ENCODE results near the gene CD101. TPM values are rescaled to one million over a fixed set of nuclear protein-coding genes. Genes with fewer than 3 reads are reported as not detected.

The CD101 gene
- total RNA-seq, 1 experiment from 2014 or later: 1.2 TPM

- H3K4me3 ChIP-seq (replicated peaks in 1 of 2; ENCODE audit: low read depth in 1 of 2, low read length in 2 of 2): no peak overlapping the region
- H3K9me3 ChIP-seq (ENCODE audit: control insufficient read depth in 1 of 2, insufficient read depth in 1 of 2, low read depth in 1 of 2, low read length in 2 of 2): no peaks in the 10 kb centered on the region
- ChIA-PET RAD21 (ENCODE audit: low non-redundant PET in 1 of 2, low total read pairs in 2 of 2, uncharacterized antibody in 2 of 2, unreplicated experiment in 2 of 2) (no interaction called here), POLR2A (no interaction called here), CTCF (no interaction called here)
- no peaks in the 10 kb centered on the region for H3K36me3 ChIP-seq (ENCODE audit: control insufficient read depth in 1 of 2, insufficient read depth in 2 of 2, low read length in 2 of 2)
- H4K20me1 ChIP-seq (ENCODE audit: insufficient read depth): no peaks in the 10 kb centered on the region
- TF ChIP-seq ZFX (IDR thresholded peaks at IDR 0.05) (no peak), EZH2phosphoT487 (IDR thresholded peaks at IDR 0.05; ENCODE audit: borderline replicate concordance) (no peak), SRF (IDR thresholded peaks at IDR 0.05; ENCODE audit: low read depth) (no peak), REST (IDR thresholded peaks at IDR 0.05; ENCODE audit: low read depth) (no peak), ZBTB33 (IDR thresholded peaks at IDR 0.05; ENCODE audit: extremely low read depth, insufficient replicate concordance, low read length) (no peak), CEBPB (IDR thresholded peaks at IDR 0.05; ENCODE audit: low read depth) (no peak)
- ATAC-seq (no peak), DNase-seq (ENCODE audit: low read depth, low spot score) (no peak)
- intact Hi-C loops (cut with micrococcal nuclease): no loop called here
- H3K27me3 ChIP-seq (ENCODE audit: insufficient read depth, low read length): no peaks in the 10 kb centered on the region
- no peak overlapping the region for H3K9ac ChIP-seq (ENCODE audit: low read length)
- no peak overlapping the region for H2AFZ ChIP-seq (ENCODE audit: low read depth, low read length, poor library complexity, severe bottlenecking)
- no peaks in the 10 kb centered on the region for H3K9me2 ChIP-seq (ENCODE audit: insufficient read depth)
- no peaks in the 10 kb centered on the region for H3K79me2 ChIP-seq (ENCODE audit: insufficient read depth, low read length)
- peaks cover 0 to 5% of the 10 kb centered on the region in 2 experiments; a peak in 1 of 4 replicates for H3K4me1 ChIP-seq (ENCODE audit: control insufficient read depth in 1 of 2, insufficient read depth in 2 of 2, low read length in 2 of 2)
- no peak overlapping the region for H3K27ac ChIP-seq (ENCODE audit: low read depth, low read length)
- no peak overlapping the region for H3K4me2 ChIP-seq (ENCODE audit: low read length)
- no TSS peak for BruUV-seq (replicated peaks)
Observed at GRCh38 chr1:117000142-117000541, 1.4 kb upstream of the CD101 start.
